GM19438 (cell line): ENCODE measurements around the gene CACNA1F.

Experiments
- ATAC-seq: cut with Tn5 transposase; IDR thresholded peaks from one replicate; pipeline ENCODE4 v1.9.1; 2021; ENCODE audit warnings: low read depth; ENCODE audit not compliant: unreplicated experiment

The CACNA1F gene

DNA sequence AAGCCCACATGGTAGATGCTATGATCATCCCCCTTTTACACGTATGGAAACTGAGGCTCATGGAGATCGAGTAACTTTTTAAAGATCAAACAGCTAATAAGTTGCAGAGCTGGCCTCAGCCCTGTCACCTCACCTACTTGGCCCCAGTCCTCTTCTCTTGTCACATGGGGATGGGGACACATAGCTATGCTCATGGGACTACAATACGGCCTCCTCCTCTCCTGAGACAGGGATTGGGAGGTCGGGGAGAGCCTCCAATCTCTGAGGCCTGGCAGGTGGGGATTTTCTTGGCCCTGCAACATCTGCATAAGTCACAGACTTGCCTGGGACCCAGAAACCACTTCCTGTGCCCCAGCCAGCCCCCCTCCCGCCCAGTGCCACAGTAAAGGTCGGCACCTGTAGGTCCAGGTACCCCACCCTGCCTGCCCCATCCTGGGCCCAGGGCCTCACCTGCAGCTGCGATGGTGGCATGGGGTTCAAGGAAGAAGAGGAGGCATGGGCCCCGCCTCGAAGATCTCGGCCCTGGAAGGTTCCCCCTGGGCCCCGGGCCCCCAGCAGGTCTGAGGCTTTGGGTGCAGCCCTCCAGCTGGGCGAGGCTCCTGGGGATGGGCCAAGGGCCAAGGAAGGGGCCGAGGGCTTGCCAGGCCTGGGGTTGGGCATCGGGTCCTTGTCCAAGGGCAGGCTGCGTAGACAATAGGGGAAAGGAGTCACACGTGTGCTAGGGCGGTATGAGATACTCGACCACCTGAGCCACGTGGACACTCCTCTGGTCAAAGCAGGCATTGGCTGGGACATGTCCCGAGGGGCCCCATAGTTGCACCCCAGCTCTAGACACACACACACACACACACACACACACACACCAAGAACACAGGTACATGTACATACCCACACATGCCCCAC, 25.0 kb upstream of the CACNA1F start:
- no peak for ATAC-seq

DNA sequence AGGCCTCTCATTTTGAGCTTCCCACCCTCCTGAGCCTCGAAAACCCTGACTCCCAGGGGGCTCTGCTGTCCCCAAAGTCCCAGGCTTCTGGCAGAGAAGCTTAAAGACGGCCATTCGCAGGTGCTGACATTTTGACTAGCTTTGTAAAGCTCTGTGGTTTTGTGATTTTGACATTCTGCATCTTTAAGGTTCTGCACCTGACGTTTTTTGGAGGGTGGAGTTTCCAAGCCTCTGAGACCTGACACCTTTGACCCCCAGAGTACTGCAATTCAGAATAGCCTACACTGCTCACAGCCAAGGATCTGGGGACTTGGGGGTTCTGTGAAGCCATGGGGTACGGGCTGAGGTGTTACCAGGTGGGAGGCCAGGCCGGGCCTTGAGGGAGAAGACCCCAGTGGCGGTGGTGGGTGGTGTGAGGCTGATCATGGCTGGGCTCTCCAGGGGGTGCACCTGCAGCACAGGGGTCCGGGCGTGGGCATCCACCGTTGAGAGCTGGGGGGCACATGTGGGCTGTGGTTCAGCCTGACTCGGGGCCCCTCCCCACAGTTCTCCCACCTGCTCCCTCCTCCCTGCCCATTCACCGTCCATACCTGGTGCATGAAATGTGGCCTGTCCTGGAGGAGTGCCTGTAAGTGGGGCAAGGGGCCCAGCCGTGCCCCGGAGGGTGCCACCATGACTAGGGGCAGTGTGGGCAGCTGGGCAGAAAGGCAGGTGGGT, 24.1 kb upstream of the CACNA1F start:
- ATAC-seq, result no peak

DNA sequence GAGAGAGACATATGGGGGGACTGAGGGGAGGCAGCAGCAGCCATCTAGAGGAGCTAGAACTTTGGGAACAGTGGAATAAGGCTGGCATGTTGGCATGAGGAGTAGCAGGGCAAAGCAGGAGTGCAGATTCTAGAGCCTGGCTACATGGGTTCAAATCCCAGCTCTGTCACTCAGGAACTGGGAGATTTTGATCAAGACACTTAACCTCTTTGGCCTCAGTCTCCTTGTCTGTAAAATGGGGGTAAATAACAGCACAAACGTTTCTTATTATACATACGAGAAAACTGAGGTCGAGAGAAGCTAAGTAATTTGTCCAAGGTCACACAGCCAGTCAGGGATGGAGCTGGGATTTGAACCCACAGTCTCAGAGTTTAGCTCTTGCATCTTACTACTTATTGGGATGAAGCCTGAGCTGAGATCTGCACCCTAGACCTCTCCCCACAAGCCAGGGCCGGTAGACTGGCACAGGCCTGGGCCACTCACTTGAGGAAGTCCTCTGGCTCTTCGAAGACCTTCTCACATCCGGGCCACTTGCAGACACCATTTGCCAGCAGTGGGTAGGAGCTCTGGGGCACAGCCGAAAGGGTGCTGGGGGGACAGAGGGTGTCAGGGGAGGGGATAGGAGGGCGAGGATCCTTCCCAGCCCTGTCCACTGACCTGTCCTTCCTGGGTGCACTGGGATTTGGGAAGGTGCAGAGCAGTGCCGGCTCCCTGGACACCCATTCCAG, 23.3 kb upstream of the CACNA1F start:
- no peak for ATAC-seq

DNA sequence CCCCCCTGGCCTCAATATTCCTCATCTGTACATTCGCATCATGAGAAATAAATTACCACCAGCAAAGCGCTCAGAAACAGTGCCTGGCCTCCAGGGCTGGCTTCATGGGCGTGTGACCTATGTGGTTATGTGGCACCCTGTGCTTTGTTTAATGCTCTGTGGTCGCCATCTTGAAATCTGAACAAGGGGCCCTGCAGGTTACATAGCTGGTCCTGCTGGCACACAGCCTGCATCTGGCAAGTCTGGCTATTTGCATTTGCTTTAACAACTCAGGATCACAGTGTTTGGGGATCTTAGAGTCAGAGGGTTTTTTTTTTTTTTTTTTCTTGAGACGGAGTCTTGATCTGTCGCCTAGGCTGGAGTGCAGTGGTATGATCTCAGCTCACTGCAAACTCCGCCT, 21.5 kb upstream of the CACNA1F start:
- no peak for ATAC-seq

DNA sequence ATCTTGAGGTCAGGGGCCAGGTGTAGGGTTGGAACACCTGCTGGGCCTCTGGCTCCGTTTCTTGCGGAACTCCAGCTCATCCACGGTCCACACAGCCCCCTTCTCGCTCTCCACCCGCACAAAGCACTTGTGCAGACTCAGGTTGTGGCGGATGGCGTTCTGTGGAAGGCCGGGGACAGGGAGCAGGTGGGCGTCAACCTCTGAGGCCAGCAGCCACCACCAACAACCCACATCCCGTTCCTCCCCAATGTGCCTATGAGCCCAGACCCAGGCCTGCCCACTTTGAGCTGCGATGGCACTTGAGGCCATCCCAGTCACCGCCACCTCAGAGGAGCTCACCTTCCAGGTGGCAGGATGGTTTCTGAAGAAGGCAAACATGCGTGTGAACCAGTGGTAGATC, 18.2 kb upstream of the CACNA1F start:
- no peak for ATAC-seq

DNA sequence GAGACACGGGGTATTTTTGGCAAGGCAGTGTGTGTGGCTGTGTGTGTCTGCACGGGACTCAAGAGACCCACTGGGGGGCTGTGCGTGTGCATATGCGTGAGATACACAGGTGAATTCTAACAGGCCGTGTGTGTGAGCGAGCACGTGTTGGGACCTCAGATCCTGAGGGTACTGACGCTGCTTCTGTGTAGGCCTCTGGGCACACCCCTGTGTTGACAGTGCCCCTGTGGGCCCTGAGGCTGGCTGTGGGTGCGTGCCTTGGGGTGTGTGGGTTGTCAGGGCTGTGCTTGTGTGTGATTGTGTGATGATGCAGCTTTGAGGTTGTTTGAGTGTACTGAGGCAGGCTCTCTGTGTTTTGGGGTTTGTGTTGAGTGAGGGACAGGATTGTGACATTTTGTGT, 17.4 kb upstream of the CACNA1F start:
- ATAC-seq, result no peak

DNA sequence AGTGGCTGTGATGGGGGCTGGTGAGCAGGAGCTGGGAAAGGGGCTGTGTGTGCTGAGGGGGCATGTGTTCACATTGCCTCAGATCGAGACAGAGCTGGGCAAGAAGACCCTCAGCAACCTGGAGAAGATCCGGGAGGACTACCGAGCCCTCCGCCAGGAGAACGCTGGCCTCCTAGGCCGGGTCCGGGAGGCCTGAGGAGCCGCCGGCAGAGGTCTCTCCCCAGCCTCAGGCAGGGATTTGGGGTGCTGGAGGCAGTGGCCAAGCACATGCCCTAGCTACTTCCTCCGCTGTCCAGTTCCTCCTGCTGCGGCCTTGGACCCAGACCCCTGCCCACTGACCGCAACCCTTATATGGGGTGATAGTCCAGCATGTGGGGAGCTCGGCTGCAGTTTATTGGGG, 16.9 kb upstream of the CACNA1F start:
- ATAC-seq, result no peak

DNA sequence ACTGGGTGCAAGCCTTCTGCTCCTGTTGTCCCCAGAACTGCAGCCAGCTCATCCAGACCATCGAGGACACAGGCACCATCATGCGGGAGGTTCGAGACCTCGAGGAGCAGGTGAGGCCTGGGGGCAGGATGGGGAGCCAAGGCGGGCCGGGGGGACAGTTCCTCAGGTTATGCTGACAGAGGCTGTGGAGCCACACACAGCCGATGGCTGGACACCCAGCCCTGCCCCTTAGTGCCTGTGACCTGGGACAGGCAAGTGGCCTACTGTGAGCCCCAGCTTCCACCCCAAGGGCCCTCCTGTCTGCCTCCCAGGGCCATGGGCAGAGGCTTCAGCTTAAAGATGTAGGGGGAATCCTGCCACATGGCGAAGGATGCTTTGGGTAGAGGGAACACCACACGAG, 16.5 kb upstream of the CACNA1F start:
- ATAC-seq, result no peak

DNA sequence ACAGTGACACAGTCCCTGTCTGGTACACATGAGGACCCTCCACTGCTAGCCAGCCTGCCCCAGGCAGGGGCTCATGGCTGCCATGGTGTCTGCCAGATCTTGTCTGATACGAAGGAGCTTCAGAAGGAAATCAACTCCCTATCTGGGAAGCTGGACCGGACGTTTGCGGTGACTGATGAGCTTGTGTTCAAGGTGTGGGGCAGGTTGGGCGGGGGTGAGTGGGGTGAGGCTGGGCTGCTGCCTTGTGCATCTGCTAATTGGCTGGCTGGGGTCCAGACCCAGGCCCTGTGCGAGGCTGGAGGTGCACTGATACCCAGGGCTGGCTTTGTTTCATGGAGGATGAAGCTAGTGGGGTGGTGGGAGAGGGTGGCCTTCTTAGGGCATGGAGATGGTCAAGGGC, 15.9 kb upstream of the CACNA1F start:
- ATAC-seq, result no peak

DNA sequence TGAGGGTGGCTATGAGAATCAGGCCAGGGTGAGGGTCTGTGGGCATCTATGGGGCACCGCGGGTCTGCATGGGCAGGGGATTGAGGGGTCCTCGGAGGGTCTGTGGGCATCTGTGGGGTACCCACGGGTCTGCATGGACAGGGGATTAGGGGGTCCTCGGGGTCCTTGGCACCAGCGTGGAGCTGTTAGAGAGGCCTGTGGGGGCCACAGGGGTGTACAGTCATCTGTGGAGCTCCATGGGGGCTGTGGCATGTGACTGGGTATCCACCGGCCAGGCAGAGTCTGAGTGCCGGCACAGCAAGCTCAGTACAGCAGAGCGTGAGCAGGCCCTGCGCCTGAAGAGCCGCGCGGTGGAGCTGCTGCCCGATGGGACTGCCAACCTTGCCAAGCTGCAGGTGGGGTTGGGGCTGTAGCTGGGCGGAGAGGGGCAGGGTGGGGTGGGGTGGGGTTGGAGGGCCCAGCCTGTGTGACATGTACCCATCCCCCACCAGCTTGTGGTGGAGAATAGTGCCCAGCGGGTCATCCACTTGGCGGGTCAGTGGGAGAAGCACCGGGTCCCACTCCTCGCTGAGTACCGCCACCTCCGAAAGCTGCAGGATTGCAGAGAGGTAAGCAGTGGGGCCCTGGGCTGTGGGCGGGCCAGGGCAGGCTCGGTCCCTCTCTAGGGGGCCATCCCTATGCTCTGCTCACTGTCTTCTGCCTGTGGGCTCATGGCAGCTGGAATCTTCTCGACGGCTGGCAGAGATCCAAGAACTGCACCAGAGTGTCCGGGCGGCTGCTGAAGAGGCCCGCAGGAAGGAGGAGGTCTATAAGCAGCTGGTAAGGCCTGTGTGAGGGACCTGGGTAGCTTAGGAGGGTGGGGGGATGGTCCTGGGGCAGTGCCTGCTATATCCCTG, 15.0 kb upstream of the CACNA1F start:
- ATAC-seq, result no peak

DNA sequence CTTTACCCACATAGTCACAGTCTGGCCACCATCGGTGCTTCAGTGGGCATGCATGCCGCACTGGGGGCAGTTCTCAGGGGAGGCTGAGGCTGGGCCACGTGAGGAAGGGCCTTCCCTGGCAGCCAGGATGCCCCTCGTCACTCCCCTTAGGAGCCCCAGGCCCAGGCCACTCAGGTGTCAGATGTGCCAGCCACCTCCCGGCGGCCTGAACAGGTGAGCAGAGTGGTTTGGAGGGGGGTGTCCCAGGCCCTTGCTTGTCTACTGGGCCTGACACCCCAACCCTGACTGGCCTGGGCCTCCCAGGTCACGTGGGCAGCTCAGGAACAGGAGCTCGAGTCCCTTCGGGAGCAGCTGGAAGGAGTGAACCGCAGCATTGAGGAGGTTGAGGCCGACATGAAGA, 14.2 kb upstream of the CACNA1F start:
- ATAC-seq, result no peak

DNA sequence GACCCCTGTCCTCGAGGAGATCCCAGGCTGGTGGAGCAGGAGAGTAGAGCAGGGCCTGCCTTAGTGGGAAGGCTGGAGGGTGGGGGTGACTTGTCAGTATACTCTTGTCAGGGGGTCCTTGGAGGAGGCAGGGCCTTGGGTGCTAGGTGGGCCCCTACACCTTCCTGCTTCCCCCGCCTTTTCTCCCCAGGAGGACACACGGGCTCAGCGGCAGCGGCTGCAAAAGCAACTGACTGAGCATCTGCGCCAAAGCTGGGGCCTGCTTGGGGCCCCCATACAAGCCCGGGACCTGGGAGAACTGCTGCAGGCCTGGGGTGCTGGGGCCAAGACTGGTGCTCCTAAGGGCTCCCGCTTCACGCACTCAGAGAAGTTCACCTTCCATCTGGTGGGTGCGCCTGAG, 13.4 kb upstream of the CACNA1F start:
- ATAC-seq, result no peak

DNA sequence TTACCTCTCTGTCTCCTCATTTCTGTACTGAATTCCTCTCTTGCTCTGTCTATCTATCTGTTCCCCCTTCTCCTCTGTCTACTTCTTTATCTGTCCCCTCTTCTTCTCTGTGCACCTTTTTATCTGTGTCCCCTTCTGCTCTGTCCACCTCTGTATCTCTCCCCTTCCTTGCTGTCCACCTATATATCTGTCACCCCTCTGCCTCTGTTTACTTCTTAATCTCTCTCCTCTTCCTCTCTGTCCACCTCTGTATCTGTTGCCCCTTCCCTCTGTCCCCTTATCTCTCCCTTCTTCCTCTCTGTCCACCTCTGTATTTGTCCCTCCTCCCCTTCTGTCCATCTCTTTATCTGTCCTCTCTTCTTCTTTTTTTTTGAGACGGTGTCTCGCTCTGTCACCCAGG, 11.1 kb upstream of the CACNA1F start:
- ATAC-seq, result no peak

DNA sequence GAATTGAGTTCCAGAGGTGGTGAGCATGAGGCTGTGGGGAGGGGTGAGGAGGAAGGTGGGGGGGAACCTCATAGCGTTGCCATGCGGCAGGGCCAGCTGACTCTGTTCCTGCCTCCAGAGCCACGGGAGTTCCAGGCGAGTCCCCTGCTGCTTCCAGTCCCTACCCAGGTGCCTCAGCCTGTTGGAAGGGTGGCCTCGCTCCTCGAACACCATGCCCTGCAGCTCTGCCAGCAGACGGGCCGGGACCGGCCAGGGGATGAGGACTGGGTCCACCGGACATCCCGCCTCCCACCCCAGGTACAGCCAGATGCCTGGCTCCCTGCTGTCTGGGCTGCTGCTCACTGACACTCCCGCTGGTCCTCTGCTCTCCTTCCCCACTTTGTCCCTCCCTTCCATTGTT, 10.0 kb upstream of the CACNA1F start:
- ATAC-seq, result no peak

DNA sequence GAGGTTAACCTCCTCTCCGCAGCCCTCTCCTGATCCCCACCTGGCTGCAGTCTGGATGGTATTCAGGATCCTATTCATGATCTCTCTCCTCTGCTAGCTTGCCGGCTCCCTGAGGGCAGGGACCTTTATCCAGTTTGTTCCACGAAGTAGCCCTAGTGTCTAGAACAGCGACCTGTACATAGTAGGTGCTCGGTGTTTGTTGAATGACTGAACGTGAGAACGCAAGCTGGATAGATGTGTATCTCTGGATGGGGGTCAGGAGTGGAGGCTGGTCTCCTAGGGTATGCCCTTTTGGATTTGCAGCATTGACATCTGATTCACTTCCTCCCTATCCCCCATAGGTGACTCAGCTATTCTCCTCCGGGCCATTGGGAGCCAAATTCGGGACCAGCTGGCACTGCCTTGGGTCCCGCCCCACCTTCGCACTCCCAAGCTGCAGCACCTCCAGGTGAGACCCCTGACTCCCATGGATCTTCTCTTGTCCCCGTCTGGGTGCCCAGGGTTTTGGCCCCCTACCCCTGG, 9.5 kb upstream of the CACNA1F start:
- ATAC-seq, result no peak

DNA sequence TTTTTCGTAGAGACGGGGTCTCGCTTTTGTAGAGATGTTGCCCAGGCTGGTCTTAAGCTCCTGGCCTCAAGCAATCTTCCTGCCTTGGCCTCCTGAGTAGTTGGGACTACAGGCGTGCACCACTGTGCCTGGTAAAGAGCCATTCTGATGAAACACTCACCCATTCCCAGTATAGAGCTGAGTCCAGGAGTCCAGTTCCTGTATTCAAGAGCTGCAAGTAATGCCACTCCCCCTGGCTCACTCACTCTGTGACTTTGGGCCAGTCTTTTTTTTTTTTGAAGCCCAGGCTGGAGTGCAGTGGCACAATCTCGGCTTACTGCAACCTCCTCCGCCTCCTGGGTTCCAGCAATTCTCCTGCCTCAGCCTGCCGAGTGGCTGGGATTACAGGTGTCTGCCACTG, 5.6 kb upstream of the CACNA1F start:
- no peak for ATAC-seq

DNA sequence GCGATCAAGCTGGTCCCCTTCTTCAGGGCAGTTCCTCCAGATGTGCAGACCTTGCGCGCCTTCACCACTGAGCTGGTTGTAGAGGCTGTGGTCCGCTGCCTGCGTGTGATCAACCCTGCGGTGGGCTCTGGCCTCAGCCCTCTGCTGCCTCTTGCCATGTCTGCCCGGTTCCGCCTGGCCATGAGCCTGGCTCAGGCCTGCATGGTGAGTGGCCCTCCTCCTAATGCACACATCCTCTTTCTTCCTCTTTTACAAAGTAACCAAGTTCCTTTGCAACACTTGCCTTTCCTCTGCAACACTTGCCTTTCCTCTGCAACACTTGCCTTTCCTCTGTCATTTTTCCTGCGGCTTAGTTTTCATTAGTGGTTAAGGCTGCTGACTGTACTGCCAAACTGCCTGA, 3.9 kb upstream of the CACNA1F start:
- no peak for ATAC-seq

DNA sequence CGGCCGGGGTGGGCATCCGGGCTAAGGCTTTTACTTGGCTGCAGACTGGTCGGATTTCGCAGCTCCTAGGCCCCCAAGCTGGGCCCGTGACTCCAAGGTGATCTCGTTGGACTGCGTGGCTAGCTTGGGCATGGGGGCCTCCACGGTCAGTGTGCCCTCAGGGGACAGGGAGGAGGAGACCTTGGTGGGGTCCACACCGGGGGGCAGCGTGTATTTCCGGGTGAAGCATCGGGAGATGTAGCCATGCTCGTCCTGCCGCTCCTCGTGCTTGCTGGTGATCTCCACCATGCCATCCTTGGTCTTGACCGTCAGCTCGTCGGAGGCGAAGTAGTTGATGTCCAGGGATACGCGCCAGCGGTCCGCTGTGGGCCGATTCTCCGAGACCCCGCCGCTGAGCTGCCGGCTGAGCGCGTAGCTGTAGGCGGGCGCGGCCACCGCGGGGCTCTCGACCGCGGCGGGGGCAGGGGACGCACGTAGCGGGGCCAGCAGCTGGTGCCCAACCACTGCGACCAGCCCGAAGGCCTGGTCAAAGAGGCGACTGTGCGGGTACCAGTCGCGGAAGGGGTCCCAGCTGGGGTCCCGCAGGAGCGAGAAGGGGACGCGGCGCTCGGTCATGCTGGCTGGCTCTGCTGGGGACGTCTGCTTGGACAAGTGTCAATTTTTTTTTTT, 881 bp upstream of the CACNA1F start:
- no peak for ATAC-seq

DNA sequence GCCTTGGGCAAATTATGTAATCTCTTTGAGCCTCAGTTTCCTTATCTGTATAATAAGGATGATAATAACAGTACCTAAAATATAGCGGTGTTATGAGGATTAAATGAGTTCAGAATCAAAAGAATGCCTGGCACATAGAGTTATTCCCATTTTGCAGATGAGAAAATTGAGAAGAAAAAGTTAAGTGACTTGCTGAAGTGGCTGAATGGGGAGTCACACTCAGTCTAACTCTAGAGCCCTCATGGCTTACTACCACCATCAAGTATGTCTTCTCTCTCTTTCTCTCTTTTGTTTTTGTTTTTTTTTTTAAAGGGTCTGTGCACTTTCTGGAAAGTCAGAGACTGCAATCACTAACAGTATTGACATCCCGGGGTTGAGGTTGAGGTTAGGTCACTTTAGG, 615 bp downstream of the CACNA1F start:
- ATAC-seq, result no peak
